ENCODE results near the gene CTXN3. TPM values are rescaled to one million over a fixed set of nuclear protein-coding genes. Genes with fewer than 3 reads are reported as not detected.
"Not testable (repeated sequence)": the region's sequence is repeated elsewhere in the genome, so short reads cannot be mapped to it uniquely, and the experiment has no call there.

CTXN3 gene
- total RNA-seq, 2 donors from 2014 or later: not detected

- Histone ChIP-seq H3K27ac (no peak overlapping the region), H3K4me1 (peaks cover 0 to 6% of the 10 kb centered on the region in 2 donors), H3K9me3 (no peaks in the 10 kb centered on the region), H3K4me3 (no peak overlapping the region), H3K27me3 (no peaks in the 10 kb centered on the region), H3K36me3 (no peaks in the 10 kb centered on the region)
- TF ChIP-seq CTCF (IDR thresholded peaks at IDR 0.05): no peak
- DNase-seq (ENCODE audit: low spot score): no peak
These were observed 17.3 kb downstream of the CTXN3 start for GRCh38 chr5:127666043-127666716.

- no peaks in the 10 kb centered on the region for H3K36me3 ChIP-seq
- no peaks in the 10 kb centered on the region for H3K27me3 ChIP-seq
- no peaks in the 10 kb centered on the region for H3K9me3 ChIP-seq
- DNase-seq (ENCODE audit: low spot score): no peak
- peaks cover 0 to 6% of the 10 kb centered on the region in 2 donors for H3K4me1 ChIP-seq
- no peak for TF ChIP-seq CTCF (IDR thresholded peaks at IDR 0.05)
- no peak overlapping the region for H3K4me3 ChIP-seq
- H3K27ac ChIP-seq: no peak overlapping the region
These were observed 19.0 kb downstream of the CTXN3 start for GRCh38 chr5:127667926-127668325.

DNA sequence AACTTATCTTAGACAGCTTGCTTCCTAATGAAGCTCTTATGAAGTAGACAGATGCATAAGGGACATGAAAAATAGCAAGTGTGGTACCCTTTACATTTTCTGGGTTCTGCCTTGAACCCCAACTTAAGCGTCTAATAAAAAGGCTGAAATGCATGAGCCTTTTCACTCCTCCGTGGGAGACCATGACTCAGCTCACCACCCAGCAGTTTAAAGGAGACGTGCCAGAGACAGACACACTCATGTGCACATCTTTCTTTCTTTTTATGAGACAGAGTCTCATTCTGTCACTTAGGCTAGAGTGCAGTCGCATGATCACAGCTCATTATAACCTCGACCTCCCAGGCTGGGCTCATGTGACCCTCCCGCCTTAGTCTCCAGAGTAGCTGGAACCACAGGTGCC is 22.3 kb downstream of the CTXN3 start:
- no peak for TF ChIP-seq CTCF (IDR thresholded peaks at IDR 0.05)
- Histone ChIP-seq H3K4me1 (peaks cover 0 to 4% of the 10 kb centered on the region in 2 donors), H3K36me3 (no peaks in the 10 kb centered on the region), H3K4me3 (no peak overlapping the region), H3K9me3 (no peaks in the 10 kb centered on the region), H3K27ac (no peak overlapping the region), H3K27me3 (no peaks in the 10 kb centered on the region)
- no peak for DNase-seq (ENCODE audit: low spot score)

DNA sequence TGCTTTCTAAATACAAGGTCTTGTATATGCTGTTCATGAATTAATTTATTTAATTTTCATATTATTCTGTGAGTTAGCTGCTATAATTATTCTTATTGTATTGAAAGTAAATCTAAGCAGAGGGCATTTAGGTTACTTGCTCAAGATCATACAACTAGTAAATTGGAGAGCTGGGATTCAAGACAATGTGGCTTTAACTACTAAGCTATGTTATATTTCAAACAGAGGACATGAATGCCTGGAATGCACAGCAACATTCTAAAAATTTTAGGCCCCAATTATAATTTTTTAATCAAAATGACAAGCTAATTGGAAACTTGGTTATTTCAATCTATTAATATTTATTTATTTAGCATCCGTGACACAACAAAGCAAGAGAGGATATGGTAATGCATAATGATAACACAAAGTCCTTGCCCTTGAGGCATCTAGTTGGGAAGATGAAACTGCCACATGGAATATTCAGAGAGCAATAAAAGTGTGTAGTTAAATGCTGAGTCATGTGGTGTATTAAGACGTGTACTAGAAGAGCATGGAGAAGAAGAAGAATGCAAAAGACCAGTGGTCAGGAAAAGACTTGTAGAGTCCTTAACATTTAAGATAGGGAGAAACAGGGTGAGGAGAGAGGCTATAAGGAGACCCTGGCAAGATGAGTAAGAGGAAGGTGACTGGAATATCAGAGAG is 24.4 kb downstream of the CTXN3 start:
- no peak for DNase-seq (ENCODE audit: low spot score)
- Histone ChIP-seq H3K27ac (no peak overlapping the region), H3K36me3 (no peaks in the 10 kb centered on the region), H3K4me1 (no peaks in the 10 kb centered on the region), H3K4me3 (no peak overlapping the region), H3K27me3 (no peaks in the 10 kb centered on the region), H3K9me3 (no peaks in the 10 kb centered on the region)
- TF ChIP-seq CTCF (IDR thresholded peaks at IDR 0.05): no peak

DNA sequence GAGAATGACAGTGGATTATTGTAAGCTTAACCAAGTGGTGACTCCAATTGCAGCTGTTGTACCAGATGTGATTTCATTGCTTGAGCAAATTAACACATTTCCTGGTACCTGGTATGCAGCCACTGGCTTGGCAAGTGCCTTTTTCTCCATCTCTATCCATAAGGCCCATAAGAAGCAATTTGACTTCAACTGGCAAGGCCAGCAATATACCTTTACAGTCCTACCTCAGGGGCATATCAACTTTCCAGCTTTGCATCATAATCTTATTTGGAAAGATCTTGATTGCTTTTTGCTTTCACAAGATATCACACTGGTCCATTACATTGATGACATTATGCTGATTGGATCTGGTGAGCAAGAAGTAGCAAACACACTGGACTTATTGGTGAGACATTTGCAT is 28.1 kb downstream of the CTXN3 start:
- not testable (repeated sequence) for H3K9me3 ChIP-seq; H3K27ac ChIP-seq; H3K27me3 ChIP-seq; H3K4me1 ChIP-seq; H3K36me3 ChIP-seq; DNase-seq (ENCODE audit: low spot score); H3K4me3 ChIP-seq

- not testable (repeated sequence) for H3K4me3 ChIP-seq; H3K27me3 ChIP-seq; H3K27ac ChIP-seq; H3K9me3 ChIP-seq; H3K36me3 ChIP-seq; DNase-seq (ENCODE audit: low spot score); H3K4me1 ChIP-seq
These were observed 30.9 kb downstream of the CTXN3 start for GRCh38 chr5:127679691-127680330.
